NCI-H524 treated with DMSO at 0.1 percent for 48 hours (cell line): ENCODE data around the gene CYP2W1.
"Not testable (repeated sequence)": the region's sequence is repeated elsewhere in the genome, so short reads cannot be mapped to it uniquely, and the experiment has no call there.

Experiments
- DNase-seq: peaks from one replicate; lab custom pipeline; 2025; lab: John Stamatoyannopoulos, UW

The CYP2W1 gene

GRCh38 chr7:951881-952547 is 31.0 kb upstream of the CYP2W1 start:
- no peak for DNase-seq

GRCh38 chr7:952548-953441 is 30.2 kb upstream of the CYP2W1 start:
- DNase-seq: no peak

- no peak for DNase-seq
Observed at GRCh38 chr7:953547-954327, 29.2 kb upstream of the CYP2W1 start.

GRCh38 chr7:954330-955238 is 28.4 kb upstream of the CYP2W1 start, which contains the start of gene ADAP1:
ADAP1 (minus strand) TSS chr7:954680; CDS start chr7:954477, 203 bp downstream.
- no peak for DNase-seq

GRCh38 chr7:956031-956430 is 26.9 kb upstream of the CYP2W1 start:
- DNase-seq: no peak

GRCh38 chr7:957418-958220 is 25.4 kb upstream of the CYP2W1 start:
- DNase-seq: no peak

GRCh38 chr7:958221-959200 is 24.5 kb upstream of the CYP2W1 start:
- no peak for DNase-seq

GRCh38 chr7:959271-959670 is 23.7 kb upstream of the CYP2W1 start:
- no peak for DNase-seq

- DNase-seq: not testable (repeated sequence)
Observed at GRCh38 chr7:959740-960139, 23.2 kb upstream of the CYP2W1 start.

GRCh38 chr7:960269-960871 is 22.6 kb upstream of the CYP2W1 start:
- no peak for DNase-seq

GRCh38 chr7:960972-961371 is 22.0 kb upstream of the CYP2W1 start:
- DNase-seq: not testable (repeated sequence)

- DNase-seq: no peak
Observed at GRCh38 chr7:961546-962400, 21.2 kb upstream of the CYP2W1 start.

GRCh38 chr7:962401-963081 is 20.4 kb upstream of the CYP2W1 start:
- no peak for DNase-seq

- no peak for DNase-seq
Observed at GRCh38 chr7:963236-964078, 19.5 kb upstream of the CYP2W1 start.

GRCh38 chr7:964401-965231 is 18.4 kb upstream of the CYP2W1 start:
- DNase-seq: no peak
